SH-SY5Y (cell line): ENCODE measurements around the gene HECTD2.

Experiments
- GATA2 ChIP-seq: IDR thresholded peaks from 2 replicates; pipeline ENCODE4 v1.6.1; 2011; ENCODE audit warnings: mild to moderate bottlenecking, low read depth, low read length
- GATA3 ChIP-seq: IDR thresholded peaks from 2 replicates; pipeline ENCODE4 v1.6.1; 2011; ENCODE audit warnings: low read depth, mild to moderate bottlenecking, low read length, moderate library complexity

GRCh38 chr10:91418416-91418815, 8.3 kb downstream of the HECTD2 start:
- TF ChIP-seq GATA3 (no peak), GATA2 (no peak)
